ENCODE measurements around the gene GALK2.
"Not testable (repeated sequence)": the region's sequence is repeated elsewhere in the genome, so short reads cannot be mapped to it uniquely, and the experiment has no call there.

GALK2 gene

GRCh38 chr15:49339656-49340055, 169.6 kb downstream of the GALK2 start:
- ChIA-PET CTCF (no interaction called here), POLR2A (ENCODE audit: low non-redundant PET) (no interaction called here)
- no peak for TF ChIP-seq CTCF (conservative IDR thresholded peaks at IDR 0.05; ENCODE audit: low read depth)
- no peak for DNase-seq (ENCODE audit: low spot score)
- H3K27ac ChIP-seq = no peak overlapping the region

- no peak overlapping the region for H3K27ac ChIP-seq
- no peak for TF ChIP-seq CTCF (conservative IDR thresholded peaks at IDR 0.05; ENCODE audit: low read depth)
- POLR2A ChIA-PET (ENCODE audit: low non-redundant PET) = no interaction called here
- no peak for DNase-seq (ENCODE audit: low spot score)
- CTCF ChIA-PET = no interaction called here
Observed at GRCh38 chr15:49343546-49343945, 173.5 kb downstream of the GALK2 start.

GRCh38 chr15:49354439-49354838, 184.4 kb downstream of the GALK2 start:
- DNase-seq (ENCODE audit: low spot score); H3K27ac ChIP-seq; CTCF ChIA-PET; POLR2A ChIA-PET (ENCODE audit: low non-redundant PET): not testable (repeated sequence)

GRCh38 chr15:49361370-49361769, 191.3 kb downstream of the GALK2 start:
- CTCF ChIA-PET = no interaction called here
- no peak for TF ChIP-seq CTCF (conservative IDR thresholded peaks at IDR 0.05; ENCODE audit: low read depth)
- no peak for DNase-seq (ENCODE audit: low spot score)
- no peak overlapping the region for H3K27ac ChIP-seq
- POLR2A ChIA-PET (ENCODE audit: low non-redundant PET) = no interaction called here

- no peak overlapping the region for H3K27ac ChIP-seq
- DNase-seq (ENCODE audit: low spot score) = no peak
- ChIA-PET CTCF (interaction anchor here (0.8 kb wide), 1 partner anchor 131 kb away, joined by 3 read pairs; no protein-coding TSS in a partner anchor), POLR2A (ENCODE audit: low non-redundant PET) (no interaction called here)
- no peak for TF ChIP-seq CTCF (conservative IDR thresholded peaks at IDR 0.05; ENCODE audit: low read depth)
Observed at GRCh38 chr15:49366496-49366895, 196.4 kb downstream of the GALK2 start.

- no peak for DNase-seq (ENCODE audit: low spot score)
- ChIA-PET POLR2A (ENCODE audit: low non-redundant PET) (no interaction called here), CTCF (interaction anchor here (0.5 to 0.8 kb wide), 3 partner anchors 52 to 945 kb away, joined by 3 to 5 read pairs (median 4); no protein-coding TSS in a partner anchor)
- H3K27ac ChIP-seq = no peak overlapping the region
- TF ChIP-seq CTCF (conservative IDR thresholded peaks at IDR 0.05; ENCODE audit: low read depth) = no peak
Observed at GRCh38 chr15:49370782-49371181, 200.7 kb downstream of the GALK2 start.

GRCh38 chr15:49372366-49372765, 202.3 kb downstream of the GALK2 start:
- no peak overlapping the region for H3K27ac ChIP-seq
- no peak for TF ChIP-seq CTCF (conservative IDR thresholded peaks at IDR 0.05; ENCODE audit: low read depth)
- POLR2A ChIA-PET (ENCODE audit: low non-redundant PET) = no interaction called here
- CTCF ChIA-PET = no interaction called here
- no peak for DNase-seq (ENCODE audit: low spot score)

All from RWPE1 (cell line).